T-helper 9 cell (primary cell): ENCODE measurements around the gene SEMA5A.

Experiments used
- DNase-seq: peaks from one replicate; pipeline ENCODE4 v3.0.0-alpha.2; 2020

The SEMA5A gene

DNA sequence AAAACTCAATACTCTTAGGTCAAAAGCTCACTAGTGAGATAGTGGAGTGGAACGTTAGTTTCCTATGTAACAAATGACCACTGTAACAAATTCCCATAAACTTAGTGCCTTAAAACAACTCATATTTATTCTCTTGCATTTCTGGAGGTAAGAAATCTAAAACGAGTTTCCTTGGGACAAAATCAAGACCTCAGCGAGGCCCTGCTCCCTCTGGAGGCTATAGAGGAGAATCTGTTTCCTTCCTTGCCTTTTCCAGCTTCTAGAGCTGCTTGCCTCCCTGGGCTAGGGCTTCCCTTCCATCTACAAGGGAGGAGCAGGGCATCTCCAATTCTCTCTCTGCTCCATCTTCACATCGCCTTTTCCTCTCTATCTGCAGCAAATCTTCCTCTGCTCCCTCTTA is 32.0 kb downstream of the SEMA5A start:
- DNase-seq, result no peak

DNA sequence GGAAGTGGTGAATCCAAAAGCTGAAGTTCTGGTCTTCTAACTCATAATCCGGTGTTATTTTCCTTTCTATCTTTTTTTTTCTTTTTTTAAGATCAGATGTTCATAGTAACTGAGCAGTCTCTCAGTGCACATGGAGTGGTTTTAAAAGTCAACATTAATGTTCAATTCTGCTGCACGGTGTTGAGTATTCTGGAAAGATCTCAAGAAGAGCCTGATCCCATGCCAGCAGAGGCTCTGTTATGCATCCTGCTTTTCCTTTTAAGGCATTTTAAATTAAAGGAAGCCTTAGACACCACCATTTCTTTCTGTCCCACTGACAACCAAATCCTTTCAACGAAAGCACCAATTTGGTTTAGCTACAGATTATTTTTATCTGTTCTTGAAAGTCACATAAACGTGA is 33.4 kb downstream of the SEMA5A start:
- no peak for DNase-seq

DNA sequence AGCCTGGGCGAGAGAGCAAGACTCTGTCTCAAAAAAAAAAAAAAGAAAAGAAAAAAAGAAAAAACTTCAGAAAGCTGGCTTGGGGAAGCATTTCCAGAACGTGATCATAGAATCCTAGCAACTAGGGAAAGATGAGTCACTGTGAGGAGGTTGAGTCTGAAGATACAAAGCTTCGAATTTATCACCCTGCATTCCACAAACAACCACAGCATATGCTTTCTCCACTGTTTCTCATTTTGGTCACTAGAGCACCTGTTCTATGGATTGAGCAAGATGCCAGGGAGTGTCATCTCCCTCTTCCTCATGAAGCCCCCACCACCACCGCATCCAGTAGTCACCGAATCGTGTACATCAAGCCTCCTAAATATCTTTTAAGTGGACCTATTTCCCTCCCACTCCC is 37.9 kb downstream of the SEMA5A start:
- no peak for DNase-seq

DNA sequence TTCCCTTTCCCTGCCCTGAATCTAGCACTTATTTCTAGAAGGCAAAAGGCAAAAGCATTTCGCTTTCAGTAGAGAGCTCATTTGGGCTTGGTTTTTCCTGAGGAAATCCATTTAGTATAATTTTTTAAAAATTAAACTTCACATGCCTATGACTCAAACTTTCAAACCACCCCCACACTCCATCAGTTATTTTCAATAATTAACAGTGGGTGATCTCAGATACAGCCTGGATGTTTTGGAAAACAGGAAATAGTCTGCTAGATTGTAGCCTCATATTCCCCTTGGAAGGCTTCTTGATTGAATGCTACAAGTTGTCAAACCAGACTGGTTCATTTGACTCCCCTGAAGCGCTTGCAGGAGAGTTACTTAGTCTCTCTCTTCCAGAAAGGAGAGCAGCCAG is 40.6 kb downstream of the SEMA5A start:
- no peak for DNase-seq

DNA sequence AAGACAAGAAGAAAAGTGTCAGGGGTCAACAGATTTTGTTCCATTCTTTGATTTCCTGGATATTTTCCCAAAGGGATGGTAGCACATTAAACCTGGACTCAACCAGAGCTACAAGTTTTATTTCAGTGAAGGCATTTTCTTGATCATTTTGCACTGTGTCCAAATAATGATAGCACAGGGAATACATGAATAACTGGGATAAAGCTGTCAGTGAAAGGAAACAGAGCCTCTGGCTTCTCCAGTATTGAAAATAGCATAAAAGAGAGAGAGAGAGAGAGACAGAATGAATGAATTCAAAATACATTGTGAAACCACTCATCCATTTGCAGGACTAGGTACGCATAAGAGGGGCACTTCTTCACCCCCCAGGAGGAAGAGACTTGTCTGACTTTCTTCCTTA is 43.0 kb downstream of the SEMA5A start:
- DNase-seq, result no peak

DNA sequence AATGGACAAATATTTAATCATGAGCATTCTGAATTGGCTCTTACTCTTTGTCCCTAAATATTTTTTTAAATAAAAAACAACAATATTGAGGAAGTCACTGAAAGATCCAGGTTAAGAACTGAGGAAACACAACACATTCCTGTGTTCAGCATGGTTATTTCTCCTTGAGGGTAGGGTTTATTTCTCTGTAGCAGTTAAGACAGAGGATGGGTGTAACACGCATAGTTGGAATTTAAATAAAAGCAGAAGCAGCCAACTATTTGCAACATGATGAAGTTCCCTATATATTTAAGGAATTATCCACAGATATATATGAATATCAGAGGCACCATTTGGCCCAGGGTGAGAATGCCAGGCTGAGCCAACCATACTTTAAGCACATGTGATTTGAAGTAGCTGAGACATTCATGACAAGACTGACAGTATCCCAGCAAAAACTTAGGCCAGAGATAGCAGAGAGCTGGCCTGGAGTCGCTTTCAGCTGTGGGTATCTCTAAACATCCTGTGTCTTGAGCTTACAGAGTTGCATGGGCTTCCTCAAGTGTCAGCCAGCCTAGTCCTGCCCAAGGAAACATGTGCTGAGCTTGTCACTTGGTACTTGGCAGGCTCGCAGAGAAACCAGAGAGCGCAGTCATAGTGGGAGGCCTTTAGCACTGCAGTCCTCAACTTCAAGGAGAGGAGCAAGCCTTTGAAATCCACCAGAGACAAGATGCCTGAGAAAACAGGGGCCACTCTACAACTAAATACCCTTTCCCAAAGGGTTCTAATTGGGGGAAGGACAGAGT is 43.6 kb downstream of the SEMA5A start:
- no peak for DNase-seq

DNA sequence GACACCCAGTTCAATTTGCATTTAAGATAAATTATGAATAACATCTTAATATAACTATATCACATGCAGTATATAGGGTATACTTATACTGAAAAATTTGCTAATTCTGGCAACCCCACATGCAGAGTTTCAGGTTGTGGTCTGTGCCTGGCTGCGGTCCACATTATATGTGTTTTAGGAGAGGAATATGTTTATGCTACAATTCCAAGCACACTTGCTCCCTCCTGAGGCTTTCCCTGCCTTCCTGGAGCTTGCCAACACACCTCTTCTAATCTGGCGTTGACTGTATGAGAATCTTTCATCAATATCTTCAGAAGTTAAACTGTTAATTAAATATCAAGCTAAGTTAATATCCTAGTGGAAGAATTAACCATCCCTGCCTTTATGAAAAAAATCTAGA is 45.2 kb downstream of the SEMA5A start:
- DNase-seq, result no peak

DNA sequence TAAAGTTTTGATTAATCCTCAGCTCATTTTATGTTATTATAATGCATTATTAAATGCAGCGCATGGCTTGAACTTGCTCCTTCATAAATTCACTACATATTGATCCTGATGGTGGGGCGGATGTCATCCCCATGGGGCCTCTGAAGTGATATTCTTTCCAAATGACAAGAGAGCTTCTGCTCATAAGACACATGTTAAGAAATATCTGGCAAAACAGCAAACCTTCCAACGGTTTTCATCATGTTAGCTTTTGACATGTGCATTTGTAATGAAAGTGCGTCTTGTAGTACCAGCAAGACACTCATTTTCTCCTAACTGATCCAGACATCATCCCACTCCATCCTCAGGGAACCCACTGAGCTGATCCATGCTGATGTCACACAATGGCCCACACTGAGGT is 45.7 kb downstream of the SEMA5A start:
- DNase-seq, result no peak

DNA sequence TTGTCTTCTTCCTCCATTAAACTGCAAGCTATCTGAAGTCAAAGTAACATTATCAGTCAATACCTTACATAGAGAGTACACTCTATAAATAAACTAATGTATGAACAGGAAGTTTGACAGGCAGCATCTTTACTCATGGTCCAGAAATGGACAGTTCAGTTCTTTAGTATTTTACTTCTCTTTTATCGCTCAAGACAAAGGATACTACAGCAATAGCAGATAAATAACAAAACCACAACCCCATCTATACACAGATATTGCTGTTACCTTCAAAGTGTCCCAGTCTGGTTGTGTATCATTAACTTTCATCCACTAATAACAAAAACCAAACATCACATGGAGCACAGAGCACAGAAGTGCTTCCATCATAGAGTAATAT is 46.4 kb downstream of the SEMA5A start:
- no peak for DNase-seq

DNA sequence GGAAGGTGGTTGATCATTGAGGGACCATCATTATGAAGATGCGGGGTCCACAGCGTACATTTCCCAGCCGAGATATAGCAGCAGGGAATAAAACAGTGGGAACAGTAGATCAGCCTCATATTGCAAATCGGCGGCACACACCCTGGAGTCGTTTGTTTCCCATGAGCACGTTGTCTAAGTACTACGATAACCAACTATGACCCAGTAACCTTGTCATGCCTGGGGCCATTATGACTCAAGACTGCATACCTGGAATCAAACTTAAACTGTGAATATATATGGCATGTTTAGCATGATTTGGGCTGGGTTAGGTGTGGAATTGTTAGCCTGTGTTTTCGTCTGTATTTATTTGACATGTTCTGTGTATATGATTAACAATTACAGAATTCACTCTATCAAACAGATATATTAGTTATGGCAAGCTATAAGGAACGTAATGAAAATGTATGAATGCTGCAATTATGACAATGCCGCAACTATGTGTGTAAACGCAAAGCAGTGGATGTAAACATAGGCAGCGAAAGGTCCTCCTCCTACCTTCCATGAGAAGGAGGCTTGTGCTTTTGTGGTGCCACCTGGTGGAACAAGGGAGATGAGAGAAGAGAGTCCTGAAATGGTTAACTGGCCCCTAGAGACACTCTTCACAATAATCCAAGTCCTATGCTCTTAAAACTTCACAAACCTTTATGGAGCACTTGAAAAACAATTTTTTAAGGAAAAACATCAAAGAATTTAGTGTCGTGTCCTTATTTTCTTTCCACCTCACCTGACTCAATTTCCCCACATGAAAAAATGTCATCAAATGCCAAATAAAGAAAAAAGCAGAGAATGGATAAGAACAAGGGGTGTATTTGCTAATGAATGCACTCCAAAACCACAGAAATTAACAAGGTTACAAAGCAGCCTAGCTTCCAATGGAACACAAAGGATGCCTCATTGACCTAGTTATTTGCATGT is 47.1 kb downstream of the SEMA5A start:
- no peak for DNase-seq

DNA sequence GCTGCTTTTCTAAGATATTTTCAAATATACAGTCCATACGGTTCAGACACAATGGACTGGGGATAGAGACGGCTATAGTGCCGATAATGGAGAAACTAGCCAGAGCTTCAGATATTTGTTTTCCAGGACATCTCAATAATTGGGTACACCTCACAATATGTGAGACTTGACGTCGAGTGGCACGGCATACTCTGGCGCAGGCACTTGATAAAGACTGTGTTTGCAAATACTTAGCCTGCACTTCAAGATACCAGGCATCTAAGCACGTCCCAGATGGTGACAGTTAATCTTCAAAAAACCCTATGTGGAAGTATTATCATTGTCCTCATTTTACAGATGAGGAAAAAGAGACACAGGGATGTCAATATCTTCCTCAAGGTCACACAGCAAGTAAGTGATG is 48.5 kb downstream of the SEMA5A start:
- DNase-seq, result no peak

DNA sequence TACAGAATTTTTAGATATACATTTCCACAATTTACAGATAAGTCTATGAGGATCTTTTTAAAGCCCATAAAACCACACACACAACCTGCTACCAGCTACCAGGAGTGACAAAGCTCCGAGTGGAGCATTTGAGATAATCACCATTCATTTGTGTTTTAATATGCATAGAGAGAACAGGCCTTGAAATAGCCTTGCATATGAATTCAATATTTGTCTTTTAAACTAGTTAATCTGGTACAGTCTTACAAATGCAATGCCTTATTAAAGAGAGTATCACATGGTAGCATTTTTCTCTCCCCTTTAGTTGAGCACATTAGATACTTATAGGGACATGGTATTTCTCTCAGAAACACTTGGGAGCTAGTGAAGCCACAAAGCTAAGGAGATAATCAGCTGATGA is 49.1 kb downstream of the SEMA5A start:
- no peak for DNase-seq

DNA sequence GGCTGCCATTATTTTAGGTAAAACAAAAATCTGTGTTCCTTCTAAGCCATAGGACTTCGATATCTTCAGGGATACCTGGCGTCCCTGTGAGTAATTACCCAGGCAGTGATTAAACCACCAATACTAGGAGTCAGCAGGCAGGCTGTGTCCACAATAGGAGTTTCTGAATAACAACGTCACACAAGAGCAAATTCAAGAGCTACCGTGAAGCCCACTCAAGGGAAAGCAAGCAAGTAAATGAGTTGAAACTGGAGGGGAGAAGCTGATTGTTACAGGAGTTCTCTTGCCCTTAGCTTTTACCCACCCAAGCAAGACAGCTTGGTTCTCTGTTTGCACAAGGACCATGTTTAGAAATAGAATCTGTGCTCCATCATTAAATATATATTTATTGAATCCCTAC is 50.8 kb downstream of the SEMA5A start:
- no peak for DNase-seq

DNA sequence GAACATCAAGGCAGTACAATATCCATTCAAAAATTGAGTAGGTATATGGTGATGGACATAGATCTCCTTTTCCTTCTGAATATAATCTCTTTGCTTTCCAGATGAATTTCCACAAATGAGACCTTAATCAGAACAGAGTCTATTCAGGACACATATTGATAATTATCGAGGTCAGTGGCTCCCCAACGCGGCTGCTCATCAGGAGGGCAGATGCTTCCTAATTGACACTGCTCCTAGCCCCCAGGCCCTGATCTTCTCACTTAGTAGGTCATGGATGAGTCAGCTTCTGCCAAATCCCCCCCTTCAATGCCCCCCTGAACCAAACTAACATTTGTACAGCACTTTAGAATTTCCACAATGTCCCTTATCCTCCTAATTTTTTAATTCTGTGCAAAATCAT is 51.6 kb downstream of the SEMA5A start:
- no peak for DNase-seq

DNA sequence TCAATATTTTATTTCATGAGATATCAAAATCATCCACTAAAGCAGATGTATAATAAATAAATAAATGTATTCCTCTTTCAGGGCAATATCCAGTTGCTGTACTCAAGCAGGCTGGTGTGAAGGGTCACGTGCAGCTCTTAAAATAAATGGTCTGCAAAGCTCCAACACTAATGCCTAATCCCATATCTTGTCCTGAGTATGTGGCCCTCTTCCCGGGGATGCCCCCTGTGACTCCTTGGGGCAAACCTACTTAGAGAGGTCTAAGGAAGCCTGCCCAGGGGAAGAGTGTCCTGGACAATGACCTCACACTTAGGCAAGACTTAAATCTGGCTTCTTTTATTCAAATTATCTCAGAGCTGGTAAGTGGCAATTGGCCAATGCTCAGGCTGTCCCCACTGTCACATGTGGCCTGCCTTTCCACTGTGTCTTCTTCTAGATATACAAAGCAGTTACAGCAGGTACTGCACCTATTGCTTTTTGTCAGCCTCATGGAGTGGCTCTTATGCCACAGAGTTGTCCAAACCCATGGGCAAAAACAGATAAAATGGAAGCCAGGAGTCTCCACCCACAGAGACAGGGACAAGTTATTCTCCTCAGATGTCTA is 55.3 kb downstream of the SEMA5A start:
- no peak for DNase-seq

DNA sequence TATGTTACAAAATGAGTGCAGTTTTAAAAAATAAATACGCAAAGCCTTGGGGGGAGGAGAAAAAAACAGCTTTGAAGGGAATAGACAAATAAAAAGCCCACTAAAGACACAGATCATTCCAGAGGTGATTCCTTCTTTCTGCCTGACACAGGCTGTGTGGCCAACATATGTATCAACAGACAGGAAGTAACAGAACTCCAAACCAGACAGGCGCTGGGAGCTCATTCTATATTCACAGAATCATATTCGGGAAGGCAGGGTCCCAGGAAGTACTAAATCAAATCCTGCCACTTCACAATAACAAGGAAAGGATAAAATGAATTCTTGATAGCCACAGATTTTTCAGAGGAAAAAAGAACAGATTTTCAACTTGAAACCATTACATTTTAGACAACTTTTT is 62.1 kb downstream of the SEMA5A start:
- no peak for DNase-seq

DNA sequence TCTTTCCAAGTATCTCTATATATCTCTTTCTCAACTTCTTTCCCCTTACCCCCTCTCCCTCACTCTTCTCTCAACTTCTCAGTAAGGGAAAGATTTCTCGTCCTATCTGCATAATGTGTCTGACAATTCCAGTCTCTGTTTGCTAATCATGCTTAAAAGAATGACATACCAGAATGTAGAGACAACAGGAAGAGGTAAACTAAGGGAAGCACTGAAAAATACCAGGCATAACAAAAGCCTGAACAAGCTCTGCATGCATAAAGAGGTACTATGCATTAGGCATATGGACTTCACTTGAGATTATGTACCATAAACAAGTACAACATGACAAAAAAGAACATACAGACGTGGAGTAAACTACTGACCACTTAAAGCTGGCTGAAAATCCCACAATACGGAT is 62.6 kb downstream of the SEMA5A start:
- no peak for DNase-seq

DNA sequence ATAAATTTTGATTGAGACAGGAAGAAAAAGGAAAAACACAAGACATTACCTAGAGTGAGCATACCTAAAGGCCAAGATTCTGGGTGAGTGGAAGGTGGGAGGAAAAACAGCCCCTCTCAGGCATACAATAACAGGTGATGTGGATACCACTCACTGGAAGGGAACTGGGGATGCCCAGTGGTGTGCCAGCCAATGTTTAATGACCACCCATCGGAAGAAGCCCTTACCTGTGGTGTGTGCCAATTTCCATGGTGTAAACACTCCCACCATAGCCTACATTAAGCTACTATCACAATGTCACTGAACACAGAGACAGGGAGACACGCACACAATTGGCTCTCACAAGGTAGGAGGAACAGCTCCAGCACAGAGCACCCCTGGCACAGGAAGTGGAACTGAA is 63.5 kb downstream of the SEMA5A start:
- DNase-seq, result no peak

DNA sequence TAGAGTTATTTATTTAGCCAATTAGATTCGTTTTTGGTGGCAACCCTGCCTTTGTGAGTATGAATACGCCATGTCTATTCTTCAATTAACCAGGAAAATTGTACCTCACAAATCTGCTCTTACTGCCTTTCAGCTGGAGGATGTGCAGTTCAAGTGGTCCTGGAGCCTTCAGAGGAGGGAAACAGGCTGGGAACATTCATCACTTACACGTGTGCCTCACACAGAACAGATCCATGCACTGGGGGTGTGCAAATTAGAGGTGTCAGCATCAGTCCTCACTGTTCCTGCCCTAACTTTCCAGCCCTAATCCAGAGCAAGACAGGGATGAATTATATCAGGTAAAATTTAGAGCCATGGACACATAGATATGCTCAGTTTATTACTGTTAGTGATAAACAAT is 65.4 kb downstream of the SEMA5A start:
- DNase-seq, result no peak

DNA sequence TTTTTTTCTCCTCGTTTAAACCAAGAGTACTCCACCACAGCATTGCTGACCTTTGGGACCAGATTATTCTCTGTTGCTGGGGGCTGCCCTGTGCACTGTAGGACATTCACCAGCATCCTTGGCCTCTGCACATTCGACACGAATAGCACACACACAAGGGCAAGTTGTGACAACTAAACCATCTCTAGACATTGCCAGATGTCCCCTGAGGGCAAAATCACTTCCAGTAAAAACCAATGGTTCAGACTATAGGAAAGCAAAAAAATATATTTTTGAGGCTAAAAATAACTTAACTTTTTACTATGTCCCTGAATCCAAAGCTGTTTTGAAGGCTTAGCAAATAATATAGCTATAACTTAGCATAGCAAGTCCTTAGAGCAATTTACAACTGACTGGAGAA is 65.9 kb downstream of the SEMA5A start:
- DNase-seq, result no peak

DNA sequence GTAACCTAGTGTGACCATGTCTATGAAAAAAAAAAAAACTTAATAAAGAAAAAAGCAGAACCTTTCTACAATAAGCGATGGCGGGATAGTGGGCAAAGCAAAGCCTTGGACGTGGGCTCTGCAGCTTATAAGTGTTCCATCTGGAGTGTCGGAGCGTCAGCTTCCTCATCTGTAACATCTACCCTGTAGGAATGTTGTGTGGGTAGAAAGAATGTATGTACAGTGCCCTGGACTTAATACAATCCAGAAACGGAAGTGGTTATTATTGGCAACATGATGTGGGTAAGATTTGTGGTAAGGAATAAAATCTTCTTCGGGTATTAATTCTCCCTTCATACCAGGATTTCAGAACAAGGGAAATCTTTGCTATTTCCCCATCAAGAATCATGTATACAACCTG is 66.5 kb downstream of the SEMA5A start:
- no peak for DNase-seq

DNA sequence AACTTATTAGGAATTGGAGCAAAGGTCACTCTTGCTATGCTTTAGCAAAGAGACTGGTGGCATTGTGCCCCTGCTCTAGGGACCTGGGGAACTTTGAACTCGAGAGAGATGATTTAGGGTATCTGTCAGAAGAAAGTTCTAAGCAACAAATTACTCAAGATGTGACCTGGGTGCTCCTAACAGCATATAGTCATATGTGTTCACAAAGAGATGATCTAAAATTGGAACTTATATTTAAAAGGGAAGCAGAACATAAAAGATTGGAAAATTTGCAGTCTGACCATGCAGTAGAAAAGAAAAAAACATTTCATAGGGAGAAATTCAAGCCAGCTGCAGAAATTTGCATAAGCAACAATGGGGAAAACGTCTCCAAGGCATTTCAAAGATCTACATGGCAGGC is 68.3 kb downstream of the SEMA5A start:
- DNase-seq, result no peak

DNA sequence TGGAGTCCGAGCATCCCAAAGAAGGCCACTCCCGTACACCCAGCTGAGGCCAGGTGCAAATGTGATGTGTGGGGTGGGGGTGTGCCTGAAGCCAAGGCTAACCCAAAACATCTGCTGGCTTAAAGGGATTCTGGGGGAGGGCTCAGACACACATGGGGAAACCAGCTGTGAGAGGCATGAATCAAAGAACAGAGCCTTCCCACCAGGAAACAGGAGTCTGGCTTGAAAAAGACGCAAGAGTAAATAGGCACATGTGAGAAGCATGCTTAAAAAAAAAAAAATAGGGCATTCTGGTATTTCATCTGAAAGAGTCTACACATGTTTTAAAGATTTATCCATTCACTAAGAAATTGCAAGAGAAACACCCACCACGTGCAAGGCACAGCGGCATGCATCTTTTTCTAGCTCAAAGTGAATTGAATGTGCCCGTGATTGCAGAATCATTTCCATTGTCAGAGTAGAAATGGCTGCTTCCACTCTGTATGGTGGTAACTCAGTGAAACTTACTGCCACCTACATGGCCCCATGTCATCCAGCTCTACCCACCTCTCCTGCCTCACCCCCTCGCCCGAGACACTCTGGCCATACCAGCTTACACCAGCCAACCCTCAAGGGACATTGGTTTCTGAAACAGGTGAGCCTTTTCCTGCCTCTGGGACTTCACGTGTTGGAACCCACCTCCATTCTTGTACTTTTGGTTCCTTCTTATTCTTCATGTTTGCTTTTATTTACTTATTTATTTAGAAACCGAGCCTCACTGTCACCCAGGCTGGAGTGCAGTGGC is 71.5 kb downstream of the SEMA5A start:
- DNase-seq, result no peak
